Epithelial cell of esophagus (primary cell): ENCODE results near the gene WWC2.
A peak's percentile ranks its signal among the peaks of the same experiment; 100 is the strongest.

Source experiments
- DNase-seq: peaks from one replicate; pipeline ENCODE4 v3.0.0; 2010; ENCODE audit warnings: low read depth
- H3K4me3 ChIP-seq: 2 replicates; pipeline ENCODE4 v1.5.1; 2011; ENCODE audit warnings: mild to moderate bottlenecking, low read length, control low read depth
- TF ChIP-seq, protein P1 (sequence below): IDR thresholded peaks from 2 replicates; pipeline ENCODE4 v1.5.1; 2011; ENCODE audit warnings: low read depth, mild to moderate bottlenecking, low read length, control low read depth, inconsistent platforms; ENCODE audit not compliant: insufficient read depth; ENCODE audit errors: missing control alignments

WWC2 gene

DNA sequence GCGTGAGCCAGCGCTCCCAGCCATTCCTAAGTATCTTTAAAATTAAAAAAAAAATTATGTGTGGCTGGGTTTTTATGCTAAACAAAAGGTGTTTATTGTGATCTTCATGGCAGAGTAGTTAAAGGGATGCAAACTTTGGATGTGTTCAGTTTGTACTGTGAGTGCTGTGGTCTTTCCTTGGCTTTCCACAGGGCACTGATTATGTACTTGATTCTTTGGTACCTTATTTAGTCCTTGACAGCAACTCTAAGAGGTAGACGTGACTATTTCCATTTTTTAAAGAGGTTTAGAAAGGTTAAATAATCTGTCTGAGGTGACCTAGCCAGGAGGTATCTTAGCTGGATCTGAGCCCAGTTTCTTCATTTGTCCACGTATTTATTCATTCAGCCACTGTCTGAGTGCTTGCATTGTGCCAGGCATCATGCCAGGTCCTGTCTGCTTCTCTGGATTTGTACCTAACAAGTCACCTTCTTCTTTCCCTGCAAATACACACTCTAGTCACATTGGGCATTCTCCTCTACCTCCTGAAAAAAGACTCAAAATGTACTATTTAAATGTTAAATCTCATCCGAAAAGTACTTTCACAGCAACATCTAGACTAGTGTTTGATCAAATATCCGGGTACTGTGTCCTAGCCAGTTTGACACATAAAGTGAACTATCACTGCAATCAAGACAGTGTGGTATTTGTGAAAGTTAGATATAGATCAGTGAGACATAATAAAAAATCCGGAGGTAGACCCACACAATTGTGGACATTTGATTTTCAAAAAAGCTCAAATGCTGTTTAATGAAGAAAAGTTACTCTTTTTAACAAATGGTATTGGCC is 31.5 kb downstream of the WWC2 start:
- TF ChIP-seq, protein P1, sequence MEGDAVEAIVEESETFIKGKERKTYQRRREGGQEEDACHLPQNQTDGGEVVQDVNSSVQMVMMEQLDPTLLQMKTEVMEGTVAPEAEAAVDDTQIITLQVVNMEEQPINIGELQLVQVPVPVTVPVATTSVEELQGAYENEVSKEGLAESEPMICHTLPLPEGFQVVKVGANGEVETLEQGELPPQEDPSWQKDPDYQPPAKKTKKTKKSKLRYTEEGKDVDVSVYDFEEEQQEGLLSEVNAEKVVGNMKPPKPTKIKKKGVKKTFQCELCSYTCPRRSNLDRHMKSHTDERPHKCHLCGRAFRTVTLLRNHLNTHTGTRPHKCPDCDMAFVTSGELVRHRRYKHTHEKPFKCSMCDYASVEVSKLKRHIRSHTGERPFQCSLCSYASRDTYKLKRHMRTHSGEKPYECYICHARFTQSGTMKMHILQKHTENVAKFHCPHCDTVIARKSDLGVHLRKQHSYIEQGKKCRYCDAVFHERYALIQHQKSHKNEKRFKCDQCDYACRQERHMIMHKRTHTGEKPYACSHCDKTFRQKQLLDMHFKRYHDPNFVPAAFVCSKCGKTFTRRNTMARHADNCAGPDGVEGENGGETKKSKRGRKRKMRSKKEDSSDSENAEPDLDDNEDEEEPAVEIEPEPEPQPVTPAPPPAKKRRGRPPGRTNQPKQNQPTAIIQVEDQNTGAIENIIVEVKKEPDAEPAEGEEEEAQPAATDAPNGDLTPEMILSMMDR: no peak
- peak; percentile 68 for DNase-seq

DNA sequence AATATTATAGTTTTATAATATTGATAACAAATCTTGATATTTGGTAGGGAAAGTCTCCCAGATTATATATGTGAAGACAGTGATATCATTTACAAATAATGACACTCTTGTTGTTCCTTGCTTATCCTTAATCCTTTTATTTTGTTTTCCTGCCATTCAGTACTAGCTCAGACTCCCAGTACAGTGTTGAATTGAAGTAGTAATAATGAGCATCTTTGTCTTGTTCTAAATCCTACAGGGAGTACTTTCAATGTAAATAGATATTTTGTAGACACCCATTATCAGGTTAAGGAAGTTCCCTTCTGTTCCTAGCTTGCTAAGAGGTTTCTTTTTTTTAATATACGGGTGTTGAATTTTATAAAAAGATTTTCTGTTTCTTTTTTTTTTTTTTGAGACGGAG is 33.0 kb downstream of the WWC2 start:
- no peak for DNase-seq
- TF ChIP-seq, protein P1: no peak

More for the DNA sequence above, 31.5 kb downstream of the WWC2 start:
- no peak overlapping the region for H3K4me3 ChIP-seq

DNA sequence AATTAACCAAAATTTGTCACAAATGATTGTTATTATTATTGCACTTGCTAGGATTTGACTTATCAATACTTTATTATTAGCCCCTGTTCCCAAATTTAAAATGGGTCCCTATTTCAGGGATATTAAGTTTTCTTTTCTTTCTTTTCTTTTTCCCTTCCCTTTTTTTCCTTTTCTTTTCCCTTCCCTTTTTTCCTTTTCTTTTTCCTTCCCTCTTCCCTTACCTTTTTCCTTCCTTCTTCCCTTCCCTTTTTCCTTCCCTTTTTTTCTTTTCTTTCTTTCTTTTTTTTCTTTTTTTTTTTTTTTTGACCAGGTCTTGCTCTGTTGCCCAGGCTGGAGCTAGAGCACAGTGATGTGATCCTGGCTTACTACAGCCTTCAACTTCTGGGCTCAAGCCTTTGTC is 33.8 kb downstream of the WWC2 start:
- no peak overlapping the region for H3K4me3 ChIP-seq
- TF ChIP-seq, protein P1: no peak
- no peak for DNase-seq

More for the DNA sequence above, 33.0 kb downstream of the WWC2 start:
- H3K4me3 ChIP-seq: no peak overlapping the region

DNA sequence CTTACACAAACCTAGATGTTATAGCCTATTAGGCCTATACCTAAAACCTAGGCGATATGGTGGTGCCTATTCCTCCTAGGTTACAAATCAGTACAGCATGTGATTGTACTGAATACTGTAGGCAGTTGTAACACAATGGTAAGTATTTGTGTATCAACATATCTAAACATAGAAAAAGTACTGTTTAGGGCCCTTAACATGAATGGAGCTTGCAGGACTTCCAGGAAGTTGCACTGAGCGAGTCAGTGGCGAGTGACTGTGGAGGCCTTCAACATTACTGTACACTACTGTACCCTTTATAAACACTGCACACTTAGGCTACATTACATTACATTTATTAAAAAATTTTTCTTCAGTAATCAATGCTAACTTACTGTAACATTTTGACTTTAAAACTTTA is 37.8 kb downstream of the WWC2 start:
- DNase-seq: peak; percentile 52
- no peak overlapping the region for H3K4me3 ChIP-seq
- TF ChIP-seq, protein P1: no peak

DNA sequence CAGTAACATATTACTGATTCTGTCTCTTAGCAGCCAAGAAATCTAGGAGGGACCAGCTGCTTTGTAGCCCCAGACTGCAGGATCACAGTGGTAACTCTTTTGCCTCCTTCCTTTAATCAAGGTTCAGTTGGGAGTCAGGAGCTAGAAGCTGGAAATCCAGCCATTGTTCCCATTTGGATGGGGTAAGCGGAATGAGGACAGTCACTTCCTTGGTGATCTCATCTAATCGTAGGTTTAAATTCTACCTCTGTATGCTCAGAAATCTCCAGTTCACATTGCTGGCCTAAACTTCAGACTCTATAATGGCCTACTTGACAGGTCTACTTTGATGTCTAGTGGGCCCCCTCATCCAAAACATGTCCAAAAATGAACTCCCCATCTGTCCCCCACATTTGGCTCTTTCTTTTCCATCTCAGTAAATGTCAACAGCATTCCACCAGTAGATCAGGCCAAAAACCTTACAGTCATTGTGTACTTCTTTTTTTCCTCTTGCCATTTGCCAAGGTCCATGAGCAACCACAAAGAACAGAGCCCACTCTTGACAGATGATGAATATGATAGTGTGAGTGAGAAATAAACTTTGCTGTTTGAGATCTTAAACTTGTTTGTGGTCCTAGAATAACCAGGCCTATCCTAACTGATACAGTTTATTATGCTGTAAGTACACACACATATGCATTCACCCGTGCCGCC is 40.1 kb downstream of the WWC2 start:
- no peak for DNase-seq
- TF ChIP-seq, protein P1: no peak
- H3K4me3 ChIP-seq: no peak overlapping the region

DNA sequence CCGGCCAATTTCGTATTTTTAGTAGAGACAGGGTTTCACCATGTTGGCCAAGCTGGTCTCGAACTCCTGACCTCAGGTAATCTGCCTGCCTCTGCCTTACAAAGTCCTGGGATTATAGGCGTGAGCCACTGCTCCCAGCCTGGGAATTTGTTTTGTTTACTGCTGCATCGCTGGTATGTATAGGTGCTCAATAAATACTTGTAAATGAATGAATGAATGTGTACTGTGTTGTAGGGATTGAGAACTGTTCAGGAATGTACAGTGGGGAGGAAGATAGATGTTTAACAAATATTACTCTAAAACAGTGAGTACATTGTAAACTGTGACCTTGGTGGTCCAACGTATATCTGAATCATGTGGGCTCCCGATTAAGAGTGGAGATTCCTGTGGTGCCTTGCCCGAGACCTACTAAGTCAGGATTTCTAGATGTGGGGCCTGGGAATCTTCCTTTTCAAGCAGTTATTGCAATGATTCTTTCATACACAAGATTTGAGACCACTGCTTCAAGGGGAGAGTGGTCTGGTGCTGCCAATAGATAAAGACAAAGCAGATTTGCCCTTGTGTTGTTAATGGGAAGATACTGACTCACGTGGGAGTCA is 41.0 kb downstream of the WWC2 start:
- no peak overlapping the region for H3K4me3 ChIP-seq
- TF ChIP-seq, protein P1: no peak
- DNase-seq: no peak
